OCI-LY1 (cell line): ENCODE data around the gene CCDC7.

Experiments
- EZH2 ChIP-seq: fragments of 200-600 bp; sonication (generic), shearing (Covaris generic); IDR thresholded peaks from 2 replicates; pipeline ENCODE4 v1.8.0; 2017; ENCODE audit warnings: borderline replicate concordance, mixed run types, mild to moderate bottlenecking, antibody characterized with exemption, low read length, moderate library complexity, mixed read lengths
- TF ChIP-seq, protein P1 (sequence below): fragments of 200-600 bp; sonication (generic), shearing (Covaris generic); IDR thresholded peaks from 2 replicates; pipeline ENCODE4 v1.5.1; 2017; ENCODE audit warnings: mild to moderate bottlenecking, antibody characterized with exemption, low read length, moderate library complexity, mixed read lengths

DNA sequence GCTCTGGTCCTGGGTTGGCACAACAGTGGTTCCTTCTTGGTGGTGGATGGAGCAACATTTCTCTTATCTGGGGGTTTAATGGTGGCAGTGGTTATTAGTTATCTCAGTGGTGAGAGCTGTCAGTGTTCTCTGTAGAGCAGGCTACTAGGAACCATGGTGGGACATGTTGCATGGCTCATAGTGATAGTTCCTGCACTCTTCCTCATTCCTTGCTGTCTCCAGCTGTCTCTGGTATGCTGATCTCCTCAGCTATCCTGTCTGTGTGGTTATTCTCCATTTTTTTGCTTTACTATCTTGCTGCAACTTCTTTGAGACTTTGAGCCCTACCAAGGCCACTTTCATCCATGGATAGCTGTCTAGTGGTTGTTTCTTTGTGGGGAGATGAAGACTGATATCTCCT is 44.0 kb downstream of the CCDC7 start:
- TF ChIP-seq, protein P1, sequence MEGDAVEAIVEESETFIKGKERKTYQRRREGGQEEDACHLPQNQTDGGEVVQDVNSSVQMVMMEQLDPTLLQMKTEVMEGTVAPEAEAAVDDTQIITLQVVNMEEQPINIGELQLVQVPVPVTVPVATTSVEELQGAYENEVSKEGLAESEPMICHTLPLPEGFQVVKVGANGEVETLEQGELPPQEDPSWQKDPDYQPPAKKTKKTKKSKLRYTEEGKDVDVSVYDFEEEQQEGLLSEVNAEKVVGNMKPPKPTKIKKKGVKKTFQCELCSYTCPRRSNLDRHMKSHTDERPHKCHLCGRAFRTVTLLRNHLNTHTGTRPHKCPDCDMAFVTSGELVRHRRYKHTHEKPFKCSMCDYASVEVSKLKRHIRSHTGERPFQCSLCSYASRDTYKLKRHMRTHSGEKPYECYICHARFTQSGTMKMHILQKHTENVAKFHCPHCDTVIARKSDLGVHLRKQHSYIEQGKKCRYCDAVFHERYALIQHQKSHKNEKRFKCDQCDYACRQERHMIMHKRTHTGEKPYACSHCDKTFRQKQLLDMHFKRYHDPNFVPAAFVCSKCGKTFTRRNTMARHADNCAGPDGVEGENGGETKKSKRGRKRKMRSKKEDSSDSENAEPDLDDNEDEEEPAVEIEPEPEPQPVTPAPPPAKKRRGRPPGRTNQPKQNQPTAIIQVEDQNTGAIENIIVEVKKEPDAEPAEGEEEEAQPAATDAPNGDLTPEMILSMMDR, result no peak
- no peak for TF ChIP-seq EZH2
